Liver (tissue), 9 donors: ENCODE results near the gene JAKMIP1. TPM values are rescaled to one million over a fixed set of nuclear protein-coding genes. Genes with fewer than 3 reads are reported as not detected.

Experiments used
- DNase-seq: peaks from one replicate; pipeline ENCODE4 v3.0.0-alpha.2; 2017; ENCODE audit warnings: low spot score
- H3K27ac ChIP-seq, 2 donors: one replicate each; pipeline ENCODE4 v1.7.0; 2013; ENCODE audit warnings: inconsistent platforms in 2 of 2, low read length in 2 of 2, control low read depth in 1 of 2, low read depth in 1 of 2, mild to moderate bottlenecking in 1 of 2
- H3K27me3 ChIP-seq, 4 donors: one replicate each; pipeline versions ENCODE4 v1.6.1 to v1.7.0; 2013; ENCODE audit warnings: low read length in 3 of 4, inconsistent platforms in 1 of 4, mild to moderate bottlenecking in 1 of 4, moderate library complexity in 1 of 4; ENCODE audit not compliant: control insufficient read depth in 4 of 4, insufficient read depth in 4 of 4
- H3K36me3 ChIP-seq, 4 donors: one replicate each; pipeline versions ENCODE4 v1.6.1 to v1.7.0; 2013; ENCODE audit warnings: low read length in 3 of 4, mild to moderate bottlenecking in 3 of 4, low read depth in 1 of 4, moderate library complexity in 1 of 4; ENCODE audit not compliant: control insufficient read depth in 4 of 4, insufficient read depth in 3 of 4
- H3K4me1 ChIP-seq, 4 donors: one replicate each; pipeline versions ENCODE4 v1.6.1 to v1.7.0; 2013; ENCODE audit warnings: low read length in 3 of 4, mild to moderate bottlenecking in 3 of 4, moderate library complexity in 1 of 4; ENCODE audit not compliant: control insufficient read depth in 4 of 4, insufficient read depth in 4 of 4
- H3K4me3 ChIP-seq, 3 donors: one replicate each; pipeline versions ENCODE4 v1.6.1 to v1.7.0; 2013; ENCODE audit warnings: low read length in 3 of 3, control low read depth in 1 of 3, low read depth in 1 of 3, mild to moderate bottlenecking in 1 of 3
- H3K9ac ChIP-seq, 2 donors: one replicate each; pipeline ENCODE4 v1.7.0; 2013; ENCODE audit warnings: low read length in 2 of 2, mild to moderate bottlenecking in 2 of 2, moderate library complexity in 2 of 2, control low read depth in 1 of 2, low read depth in 1 of 2
- H3K9me3 ChIP-seq, 4 donors: one replicate each; pipeline versions ENCODE4 v1.6.1 to v1.7.0; 2013; ENCODE audit warnings: low read length in 3 of 4; ENCODE audit not compliant: control insufficient read depth in 4 of 4
- EGR1 ChIP-seq, 2 donors: IDR thresholded peaks; 2 replicates each; pipeline ENCODE4 v1.6.1; 2016 to 2018; ENCODE audit warnings: antibody characterized with exemption in 2 of 2, low read depth in 2 of 2
- FOXA1 ChIP-seq: IDR thresholded peaks from 2 replicates; pipeline ENCODE4 v1.6.1; 2016; ENCODE audit warnings: antibody characterized with exemption
- FOXA2 ChIP-seq: IDR thresholded peaks from 2 replicates; pipeline ENCODE4 v1.6.1; 2016; ENCODE audit warnings: antibody characterized with exemption
- GABPA ChIP-seq, 2 donors: IDR thresholded peaks in 1 of 2; conservative IDR thresholded peaks in 1 of 2; 2 replicates each; pipeline ENCODE4 v1.6.1; 2016; ENCODE audit warnings: antibody characterized with exemption in 2 of 2, mild to moderate bottlenecking in 1 of 2, moderate library complexity in 1 of 2
- HNF4A ChIP-seq, 2 donors: conservative IDR thresholded peaks; 2 replicates each; pipeline ENCODE4 v1.6.1; 2016; ENCODE audit warnings: antibody characterized with exemption in 2 of 2, mild to moderate bottlenecking in 2 of 2
- HNF4G ChIP-seq: IDR thresholded peaks from 2 replicates; pipeline ENCODE4 v1.6.1; 2016; ENCODE audit warnings: antibody characterized with exemption
- JUND ChIP-seq, 2 donors: IDR thresholded peaks; 2 replicates each; pipeline ENCODE4 v1.6.1; 2016; ENCODE audit warnings: antibody characterized with exemption in 2 of 2
- NR2F2 ChIP-seq: IDR thresholded peaks from 2 replicates; pipeline ENCODE4 v1.6.1; 2016; ENCODE audit warnings: antibody characterized with exemption
- RAD21 ChIP-seq, 2 donors: IDR thresholded peaks; 2 replicates each; pipeline ENCODE4 v1.6.1; 2016; ENCODE audit warnings: antibody characterized with exemption in 2 of 2, mild to moderate bottlenecking in 2 of 2
- RXRA ChIP-seq, 2 donors: IDR thresholded peaks; 2 replicates each; pipeline ENCODE4 v1.6.1; 2017 to 2018; ENCODE audit warnings: antibody characterized with exemption in 2 of 2, mild to moderate bottlenecking in 1 of 2
- SP1 ChIP-seq: IDR thresholded peaks from 2 replicates; pipeline ENCODE4 v1.6.1; 2018; ENCODE audit warnings: antibody characterized with exemption, mild to moderate bottlenecking
- TAF1 ChIP-seq: conservative IDR thresholded peaks from 2 replicates; pipeline ENCODE4 v1.6.1; 2016; ENCODE audit warnings: antibody characterized with exemption, mild to moderate bottlenecking
- YY1 ChIP-seq: IDR thresholded peaks from 2 replicates; pipeline ENCODE4 v1.6.1; 2016; ENCODE audit warnings: antibody characterized with exemption, mild to moderate bottlenecking
- WGBS: extraction: QIAGEN DNeasy Blood & Tissue Kit; methylation state at CpG from one replicate; pipeline ENCODE4 v1.1.7; 2013; 5-methylcytosine and 5-hydroxymethylcytosine counted together
- polyA plus RNA-seq, 2 donors: library from polyadenylated mRNA; stranded (reverse) in 1 of 2; unstranded in 1 of 2; fragments of 200-250 nt in 1 of 2; fragments of >200 nt in 1 of 2; fragmentation: Nextera tagmentation in 1 of 2; extraction: Ambion mirVana in 1 of 2; gene quantifications; one replicate each; pipeline versions ENCODE4 v1.2.1 to v1.2.3, GENCODE V29; 2013 to 2015
- total RNA-seq, 2 donors: library from RNA; depleted of rRNA; stranded (reverse); fragments of >200 nt; gene quantifications; one replicate each; pipeline ENCODE4 v1.2.3, GENCODE V29; 2014
- TF ChIP-seq, protein P1 (sequence below): IDR thresholded peaks from 2 replicates; pipeline ENCODE4 v1.6.1; 2016; ENCODE audit warnings: antibody characterized with exemption, mild to moderate bottlenecking
- TF ChIP-seq, protein P2 (sequence below): IDR thresholded peaks from 2 replicates; pipeline ENCODE4 v1.6.1; 2016; ENCODE audit warnings: antibody characterized with exemption
- TF ChIP-seq, protein P3 (sequence below): IDR thresholded peaks from 2 replicates; pipeline ENCODE4 v1.6.1; 2016; ENCODE audit warnings: antibody characterized with exemption
- TF ChIP-seq, protein P4 (sequence below): fragments of 150-350 bp; IDR thresholded peaks from 2 replicates; pipeline ENCODE4 v1.5.1; 2017; ENCODE audit warnings: improper control_type of control experiment, low read depth, low read length; ENCODE audit not compliant: missing input control
- TF ChIP-seq, protein P5 (sequence below): IDR thresholded peaks from 2 replicates; pipeline ENCODE4 v1.6.1; 2016; ENCODE audit warnings: antibody characterized with exemption
- donor health status: healthy.
- donor health status: healthy.
- donor health status: healthy.
- donor health status: healthy.
- donor health status: healthy.

JAKMIP1 gene
- total and polyA plus RNA-seq, 4 donors, result 0.08 to 0.50 TPM; not detected in 2

DNA sequence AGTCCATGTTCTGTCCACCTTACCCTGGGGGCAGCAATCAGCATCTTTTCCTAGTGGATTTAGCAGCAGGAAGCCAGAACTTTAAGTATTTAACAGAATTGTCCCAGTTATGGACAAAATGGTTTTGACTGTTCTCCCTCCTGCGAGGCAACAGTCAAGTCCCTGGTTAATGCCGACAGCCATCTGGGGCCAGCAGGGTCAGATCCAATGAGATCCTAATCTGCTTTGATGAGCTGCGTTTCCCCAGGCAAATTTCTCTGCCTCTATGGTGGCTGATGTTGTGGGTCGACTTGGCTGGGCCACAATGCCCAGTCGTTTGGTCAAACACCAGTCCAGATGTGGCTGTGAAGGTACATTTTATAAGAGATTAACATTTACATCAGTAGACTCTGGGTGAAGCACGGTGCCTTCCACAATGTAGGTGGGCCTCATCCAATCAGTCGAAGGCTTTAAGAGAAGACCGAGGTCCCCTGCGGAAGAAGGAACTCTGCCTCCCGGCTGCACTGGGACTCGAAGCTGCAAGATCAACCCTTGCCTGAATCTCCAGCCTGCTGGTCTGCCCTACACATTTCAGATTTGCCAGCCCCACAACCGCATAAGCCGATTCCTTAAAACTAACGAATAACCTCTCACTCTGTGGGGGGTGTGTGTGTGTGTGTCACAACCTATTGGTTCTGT is 93.1 kb downstream of the JAKMIP1 start:
- Histone ChIP-seq H3K27me3 (no peaks in the 10 kb centered on the region), H3K36me3 (no peaks in the 10 kb centered on the region), H3K4me1 (no peaks in the 10 kb centered on the region), H3K27ac (no peak overlapping the region), H3K4me3 (no peak overlapping the region), H3K9me3 (peaks cover 0 to 1% (median under 1%) of the 10 kb centered on the region in 4 donors), H3K9ac (no peak overlapping the region)
- DNase-seq, result no peak
- TF ChIP-seq EGR1 (IDR thresholded peaks at IDR 0.05; ENCODE audit: low read depth in 2 of 2) (no peak), HNF4G (no peak), JUND (IDR thresholded peaks at IDR 0.05) (no peak), YY1 (no peak), RAD21 (IDR thresholded peaks at IDR 0.05) (no peak), TAF1 (no peak), GABPA (IDR thresholded peaks at IDR 0.05 in 1 of 2, conservative IDR thresholded peaks at IDR 0.05 in 1 of 2) (no peak), FOXA1 (no peak), RXRA (IDR thresholded peaks at IDR 0.05) (no peak), NR2F2 (no peak), SP1 (no peak), HNF4A (conservative IDR thresholded peaks at IDR 0.05) (no peak), FOXA2 (no peak)
- TF ChIP-seq, protein P1, sequence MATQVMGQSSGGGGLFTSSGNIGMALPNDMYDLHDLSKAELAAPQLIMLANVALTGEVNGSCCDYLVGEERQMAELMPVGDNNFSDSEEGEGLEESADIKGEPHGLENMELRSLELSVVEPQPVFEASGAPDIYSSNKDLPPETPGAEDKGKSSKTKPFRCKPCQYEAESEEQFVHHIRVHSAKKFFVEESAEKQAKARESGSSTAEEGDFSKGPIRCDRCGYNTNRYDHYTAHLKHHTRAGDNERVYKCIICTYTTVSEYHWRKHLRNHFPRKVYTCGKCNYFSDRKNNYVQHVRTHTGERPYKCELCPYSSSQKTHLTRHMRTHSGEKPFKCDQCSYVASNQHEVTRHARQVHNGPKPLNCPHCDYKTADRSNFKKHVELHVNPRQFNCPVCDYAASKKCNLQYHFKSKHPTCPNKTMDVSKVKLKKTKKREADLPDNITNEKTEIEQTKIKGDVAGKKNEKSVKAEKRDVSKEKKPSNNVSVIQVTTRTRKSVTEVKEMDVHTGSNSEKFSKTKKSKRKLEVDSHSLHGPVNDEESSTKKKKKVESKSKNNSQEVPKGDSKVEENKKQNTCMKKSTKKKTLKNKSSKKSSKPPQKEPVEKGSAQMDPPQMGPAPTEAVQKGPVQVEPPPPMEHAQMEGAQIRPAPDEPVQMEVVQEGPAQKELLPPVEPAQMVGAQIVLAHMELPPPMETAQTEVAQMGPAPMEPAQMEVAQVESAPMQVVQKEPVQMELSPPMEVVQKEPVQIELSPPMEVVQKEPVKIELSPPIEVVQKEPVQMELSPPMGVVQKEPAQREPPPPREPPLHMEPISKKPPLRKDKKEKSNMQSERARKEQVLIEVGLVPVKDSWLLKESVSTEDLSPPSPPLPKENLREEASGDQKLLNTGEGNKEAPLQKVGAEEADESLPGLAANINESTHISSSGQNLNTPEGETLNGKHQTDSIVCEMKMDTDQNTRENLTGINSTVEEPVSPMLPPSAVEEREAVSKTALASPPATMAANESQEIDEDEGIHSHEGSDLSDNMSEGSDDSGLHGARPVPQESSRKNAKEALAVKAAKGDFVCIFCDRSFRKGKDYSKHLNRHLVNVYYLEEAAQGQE, result no peak
- TF ChIP-seq, protein P2, sequence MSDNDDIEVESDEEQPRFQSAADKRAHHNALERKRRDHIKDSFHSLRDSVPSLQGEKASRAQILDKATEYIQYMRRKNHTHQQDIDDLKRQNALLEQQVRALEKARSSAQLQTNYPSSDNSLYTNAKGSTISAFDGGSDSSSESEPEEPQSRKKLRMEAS, result no peak
- TF ChIP-seq, protein P3, sequence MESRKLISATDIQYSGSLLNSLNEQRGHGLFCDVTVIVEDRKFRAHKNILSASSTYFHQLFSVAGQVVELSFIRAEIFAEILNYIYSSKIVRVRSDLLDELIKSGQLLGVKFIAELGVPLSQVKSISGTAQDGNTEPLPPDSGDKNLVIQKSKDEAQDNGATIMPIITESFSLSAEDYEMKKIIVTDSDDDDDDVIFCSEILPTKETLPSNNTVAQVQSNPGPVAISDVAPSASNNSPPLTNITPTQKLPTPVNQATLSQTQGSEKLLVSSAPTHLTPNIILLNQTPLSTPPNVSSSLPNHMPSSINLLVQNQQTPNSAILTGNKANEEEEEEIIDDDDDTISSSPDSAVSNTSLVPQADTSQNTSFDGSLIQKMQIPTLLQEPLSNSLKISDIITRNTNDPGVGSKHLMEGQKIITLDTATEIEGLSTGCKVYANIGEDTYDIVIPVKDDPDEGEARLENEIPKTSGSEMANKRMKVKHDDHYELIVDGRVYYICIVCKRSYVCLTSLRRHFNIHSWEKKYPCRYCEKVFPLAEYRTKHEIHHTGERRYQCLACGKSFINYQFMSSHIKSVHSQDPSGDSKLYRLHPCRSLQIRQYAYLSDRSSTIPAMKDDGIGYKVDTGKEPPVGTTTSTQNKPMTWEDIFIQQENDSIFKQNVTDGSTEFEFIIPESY, result no peak
- TF ChIP-seq, protein P4, sequence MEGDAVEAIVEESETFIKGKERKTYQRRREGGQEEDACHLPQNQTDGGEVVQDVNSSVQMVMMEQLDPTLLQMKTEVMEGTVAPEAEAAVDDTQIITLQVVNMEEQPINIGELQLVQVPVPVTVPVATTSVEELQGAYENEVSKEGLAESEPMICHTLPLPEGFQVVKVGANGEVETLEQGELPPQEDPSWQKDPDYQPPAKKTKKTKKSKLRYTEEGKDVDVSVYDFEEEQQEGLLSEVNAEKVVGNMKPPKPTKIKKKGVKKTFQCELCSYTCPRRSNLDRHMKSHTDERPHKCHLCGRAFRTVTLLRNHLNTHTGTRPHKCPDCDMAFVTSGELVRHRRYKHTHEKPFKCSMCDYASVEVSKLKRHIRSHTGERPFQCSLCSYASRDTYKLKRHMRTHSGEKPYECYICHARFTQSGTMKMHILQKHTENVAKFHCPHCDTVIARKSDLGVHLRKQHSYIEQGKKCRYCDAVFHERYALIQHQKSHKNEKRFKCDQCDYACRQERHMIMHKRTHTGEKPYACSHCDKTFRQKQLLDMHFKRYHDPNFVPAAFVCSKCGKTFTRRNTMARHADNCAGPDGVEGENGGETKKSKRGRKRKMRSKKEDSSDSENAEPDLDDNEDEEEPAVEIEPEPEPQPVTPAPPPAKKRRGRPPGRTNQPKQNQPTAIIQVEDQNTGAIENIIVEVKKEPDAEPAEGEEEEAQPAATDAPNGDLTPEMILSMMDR, result no peak
- TF ChIP-seq, protein P5, sequence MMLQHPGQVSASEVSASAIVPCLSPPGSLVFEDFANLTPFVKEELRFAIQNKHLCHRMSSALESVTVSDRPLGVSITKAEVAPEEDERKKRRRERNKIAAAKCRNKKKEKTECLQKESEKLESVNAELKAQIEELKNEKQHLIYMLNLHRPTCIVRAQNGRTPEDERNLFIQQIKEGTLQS, result no peak
- WGBS, result 81% methylated on average over 14 of the region's 14 CpGs
